Kidney epithelial cell (primary cell): Measurements from ENCODE around the gene PCLO. TPM values are rescaled to one million over a fixed set of nuclear protein-coding genes. Genes with fewer than 3 reads are reported as not detected.
"Not testable (repeated sequence)": the region's sequence is repeated elsewhere in the genome, so short reads cannot be mapped to it uniquely, and the experiment has no call there.

Experiments
- DNase-seq: peaks from one replicate; pipeline ENCODE4 v3.0.0-alpha.2; 2010; ENCODE audit warnings: low read depth
- H3K27me3 ChIP-seq: 2 replicates; pipeline ENCODE4 v1.6.0; 2011; ENCODE audit warnings: low read length; ENCODE audit not compliant: control insufficient read depth, insufficient read depth
- H3K36me3 ChIP-seq: 2 replicates; pipeline ENCODE4 v1.5.1; 2011; ENCODE audit warnings: low read length; ENCODE audit not compliant: control insufficient read depth, insufficient read depth
- H3K4me3 ChIP-seq: 2 replicates; pipeline ENCODE4 v1.5.1; 2011; ENCODE audit warnings: low read depth, mild to moderate bottlenecking, control low read depth, low read length
- total RNA-seq: library from RNA; depleted of rRNA; stranded (reverse); fragments of >200 nt; gene quantifications from 2 replicates; pipeline ENCODE4 v1.2.3, GENCODE V29; 2015
- TF ChIP-seq, protein P1 (sequence below): IDR thresholded peaks from 2 replicates; pipeline ENCODE4 v1.5.1; 2011; ENCODE audit warnings: mild to moderate bottlenecking, moderate library complexity, low read length, control low read depth, inconsistent platforms; ENCODE audit not compliant: insufficient read depth, poor library complexity, severe bottlenecking

Gene PCLO
- total RNA-seq, 1 donor from 2014 or later = 4.7 TPM

- no peaks in the 10 kb centered on the region for H3K27me3 ChIP-seq
- no peaks in the 10 kb centered on the region for H3K36me3 ChIP-seq
- no peak for DNase-seq
- H3K4me3 ChIP-seq = no peak overlapping the region
- TF ChIP-seq, protein P1, sequence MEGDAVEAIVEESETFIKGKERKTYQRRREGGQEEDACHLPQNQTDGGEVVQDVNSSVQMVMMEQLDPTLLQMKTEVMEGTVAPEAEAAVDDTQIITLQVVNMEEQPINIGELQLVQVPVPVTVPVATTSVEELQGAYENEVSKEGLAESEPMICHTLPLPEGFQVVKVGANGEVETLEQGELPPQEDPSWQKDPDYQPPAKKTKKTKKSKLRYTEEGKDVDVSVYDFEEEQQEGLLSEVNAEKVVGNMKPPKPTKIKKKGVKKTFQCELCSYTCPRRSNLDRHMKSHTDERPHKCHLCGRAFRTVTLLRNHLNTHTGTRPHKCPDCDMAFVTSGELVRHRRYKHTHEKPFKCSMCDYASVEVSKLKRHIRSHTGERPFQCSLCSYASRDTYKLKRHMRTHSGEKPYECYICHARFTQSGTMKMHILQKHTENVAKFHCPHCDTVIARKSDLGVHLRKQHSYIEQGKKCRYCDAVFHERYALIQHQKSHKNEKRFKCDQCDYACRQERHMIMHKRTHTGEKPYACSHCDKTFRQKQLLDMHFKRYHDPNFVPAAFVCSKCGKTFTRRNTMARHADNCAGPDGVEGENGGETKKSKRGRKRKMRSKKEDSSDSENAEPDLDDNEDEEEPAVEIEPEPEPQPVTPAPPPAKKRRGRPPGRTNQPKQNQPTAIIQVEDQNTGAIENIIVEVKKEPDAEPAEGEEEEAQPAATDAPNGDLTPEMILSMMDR = no peak
These were observed 237.4 kb downstream of the PCLO start for GRCh38 chr7:82925331-82925730.

- Histone ChIP-seq H3K27me3 (no peaks in the 10 kb centered on the region), H3K36me3 (no peaks in the 10 kb centered on the region), H3K4me3 (no peak overlapping the region)
- TF ChIP-seq, protein P1 = no peak
- no peak for DNase-seq
These were observed 256.2 kb downstream of the PCLO start for GRCh38 chr7:82906502-82906901.

DNA sequence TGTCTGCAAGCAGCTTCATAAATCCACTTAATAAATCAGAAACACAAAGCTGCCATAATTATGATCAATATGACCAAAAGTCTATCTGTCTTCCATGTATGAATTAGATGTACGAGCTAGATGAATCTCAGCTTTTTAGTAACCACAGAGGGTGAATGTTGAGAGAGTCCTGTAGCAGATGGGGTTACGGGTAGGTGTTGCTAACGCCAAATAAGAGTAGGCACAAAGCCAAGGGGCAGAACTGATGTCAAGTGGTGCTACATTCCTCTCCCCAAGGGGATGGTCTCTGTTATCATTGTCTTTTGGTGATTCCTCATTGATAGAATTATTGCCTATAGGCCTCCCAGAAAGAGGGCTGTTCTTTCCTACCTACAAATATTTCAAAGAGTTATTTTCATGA lies 257.8 kb downstream of the PCLO start:
- TF ChIP-seq, protein P1 = no peak

DNA sequence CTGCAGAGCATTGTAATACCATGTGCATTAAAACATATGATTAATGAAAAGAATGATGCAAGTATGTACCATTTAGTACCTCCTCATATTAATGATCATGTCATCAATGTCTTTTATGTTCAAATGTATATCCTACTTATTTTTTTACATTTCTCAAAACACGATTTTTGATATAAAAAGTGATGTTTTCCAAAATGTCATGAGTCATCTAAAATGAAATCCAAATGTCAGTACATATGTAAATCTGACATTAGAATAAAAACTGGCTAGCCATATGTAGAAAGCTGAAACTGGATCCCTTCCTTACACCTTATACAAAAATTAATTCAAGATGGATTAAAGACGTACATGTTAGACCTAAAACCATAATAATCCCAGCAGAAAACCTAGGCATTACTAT lies 261.6 kb downstream of the PCLO start:
- not testable (repeated sequence) for H3K27me3 ChIP-seq, H3K4me3 ChIP-seq, DNase-seq, H3K36me3 ChIP-seq

More for the DNA sequence above, 257.8 kb downstream of the PCLO start:
- DNase-seq = no peak
- H3K36me3 ChIP-seq = no peaks in the 10 kb centered on the region
- H3K4me3 ChIP-seq = no peak overlapping the region
- no peaks in the 10 kb centered on the region for H3K27me3 ChIP-seq

DNA sequence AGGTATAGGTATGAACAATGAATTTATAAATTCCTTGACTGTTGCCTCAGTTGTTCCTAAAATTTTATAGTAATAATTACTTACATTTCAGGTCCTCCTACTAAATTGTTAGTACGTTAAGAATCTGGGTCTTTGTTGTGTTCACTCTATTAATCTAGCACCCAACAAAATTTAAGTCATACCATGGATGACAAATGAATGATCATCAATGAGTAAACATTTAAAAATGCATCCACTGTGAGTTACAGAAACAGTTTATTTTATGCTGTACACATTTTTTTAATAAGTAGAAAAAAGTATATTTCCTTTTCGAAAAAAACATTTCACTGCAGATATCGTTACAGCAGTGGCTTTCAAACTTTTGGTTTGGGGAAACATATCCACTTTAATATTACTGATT lies 265.2 kb downstream of the PCLO start:
- TF ChIP-seq, protein P1 = no peak
- no peak for DNase-seq
- H3K36me3 ChIP-seq = no peaks in the 10 kb centered on the region
- no peak overlapping the region for H3K4me3 ChIP-seq
- H3K27me3 ChIP-seq = no peaks in the 10 kb centered on the region

DNA sequence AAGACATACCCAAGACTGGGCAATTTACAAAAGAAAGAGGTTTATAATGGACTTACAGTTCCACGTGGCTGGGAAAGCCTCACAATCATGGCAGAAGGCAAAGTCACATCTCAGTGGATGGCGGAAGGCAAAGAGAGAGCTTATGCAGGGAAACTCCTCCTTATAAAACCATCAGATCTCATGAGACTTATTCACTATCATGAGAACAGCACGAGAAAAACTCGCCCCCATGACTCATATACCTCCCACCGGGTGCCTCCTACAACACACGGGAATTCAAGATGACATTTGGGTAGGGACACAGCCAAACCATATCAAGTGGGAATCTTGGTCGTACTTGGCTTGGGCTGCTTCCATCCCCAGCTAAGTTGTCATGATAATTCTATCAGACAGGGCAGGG lies 268.3 kb downstream of the PCLO start:
- DNase-seq, H3K27me3 ChIP-seq, H3K4me3 ChIP-seq, H3K36me3 ChIP-seq: not testable (repeated sequence)

GRCh38 chr7:82886324-82886723 lies 276.4 kb downstream of the PCLO start:
- Histone ChIP-seq H3K4me3 (no peak overlapping the region), H3K36me3 (no peaks in the 10 kb centered on the region), H3K27me3 (no peaks in the 10 kb centered on the region)
- TF ChIP-seq, protein P1 = no peak
- DNase-seq = no peak
